ENCODE data around the gene FASLG.
"Not testable (repeated sequence)": the region's sequence is repeated elsewhere in the genome, so short reads cannot be mapped to it uniquely, and the experiment has no call there.

Gene FASLG

GRCh38 chr1:172658871-172659453 lies at the start of gene FASLG:
Gene FASLG, plus strand, starts transcription at chr1:172659103. Its CDS starts 99 bp downstream, at chr1:172659202.
- DNase-seq, result peak; percentile 53

DNA sequence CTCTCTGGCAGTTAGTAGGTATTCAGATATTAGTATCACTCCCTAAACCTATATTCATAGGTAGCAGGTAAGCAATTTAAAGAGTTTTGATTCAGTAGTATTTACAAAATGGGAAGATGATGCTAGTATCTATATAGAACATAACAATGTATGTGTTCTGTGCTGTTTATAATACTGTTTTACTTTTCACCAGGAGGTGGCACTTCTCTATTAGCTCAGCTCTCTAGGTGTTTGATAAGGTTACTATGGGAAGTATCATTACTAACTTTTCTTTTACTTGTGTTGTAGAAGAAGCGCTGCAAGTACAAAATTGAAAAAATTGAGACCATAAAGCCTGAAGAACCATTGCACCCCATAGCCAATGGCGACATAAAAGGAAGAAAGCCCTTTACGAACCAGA lies 49.4 kb upstream of the FASLG start:
- DNase-seq, result peak; percentile 54

DNA sequence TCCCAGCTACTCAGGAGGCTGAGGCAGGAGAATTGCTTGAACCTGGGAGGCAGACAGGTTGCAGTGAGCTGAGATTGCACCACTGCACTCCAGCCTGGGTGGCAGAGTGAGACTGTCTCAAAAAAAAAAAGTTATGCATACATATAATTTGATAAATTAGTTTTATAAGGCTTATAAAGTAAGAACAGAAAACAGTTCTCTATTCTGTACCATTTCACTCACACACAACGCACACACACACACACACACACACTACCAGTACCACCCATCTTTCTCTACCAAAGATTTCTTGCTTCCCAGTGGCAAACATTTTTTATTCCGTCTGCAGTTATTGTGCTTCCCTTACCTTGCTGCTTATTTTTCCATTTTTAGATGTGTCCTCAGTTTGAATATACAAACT lies 46.4 kb upstream of the FASLG start:
- no peak for DNase-seq

DNA sequence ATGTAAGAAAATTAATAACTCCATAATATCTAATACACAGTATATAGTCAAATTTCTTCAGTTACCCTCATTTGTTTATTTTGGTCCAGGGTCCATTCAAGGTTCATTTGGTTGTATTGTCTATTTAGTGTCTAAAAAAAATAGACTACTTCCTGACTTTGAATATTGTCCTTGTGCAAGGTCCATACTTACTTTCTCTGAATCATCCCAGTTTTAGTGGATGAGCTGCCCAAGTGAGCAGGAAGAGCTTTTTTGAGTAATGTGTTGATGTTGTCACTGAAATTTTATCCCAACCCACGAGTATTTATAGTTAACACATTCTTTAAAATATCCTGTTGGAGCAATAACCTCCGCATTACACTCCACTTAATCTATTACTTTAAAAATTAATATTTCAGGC lies 45.6 kb upstream of the FASLG start:
- DNase-seq, result no peak

DNA sequence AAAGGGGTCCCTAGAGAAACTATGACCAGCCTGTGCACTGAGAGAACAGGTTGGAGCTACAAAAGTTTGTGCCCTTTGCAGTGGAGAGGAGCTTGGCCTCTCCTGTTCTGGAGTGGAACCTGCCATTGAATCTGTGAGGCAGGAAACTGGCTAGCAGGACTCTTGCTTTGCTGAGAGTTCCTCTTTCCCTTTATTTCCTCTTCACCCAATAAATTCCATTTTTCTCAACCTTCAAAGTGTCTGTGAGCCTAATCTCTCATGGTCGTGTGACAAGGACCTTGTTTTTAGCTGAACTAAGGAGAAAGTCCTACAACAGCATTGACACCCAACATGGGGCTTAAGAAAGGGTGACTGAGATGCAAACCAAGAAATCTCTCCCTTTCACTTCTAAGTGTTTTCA lies 42.7 kb upstream of the FASLG start:
- no peak for DNase-seq

GRCh38 chr1:172616636-172617035 lies 42.3 kb upstream of the FASLG start:
- DNase-seq, result no peak

DNA sequence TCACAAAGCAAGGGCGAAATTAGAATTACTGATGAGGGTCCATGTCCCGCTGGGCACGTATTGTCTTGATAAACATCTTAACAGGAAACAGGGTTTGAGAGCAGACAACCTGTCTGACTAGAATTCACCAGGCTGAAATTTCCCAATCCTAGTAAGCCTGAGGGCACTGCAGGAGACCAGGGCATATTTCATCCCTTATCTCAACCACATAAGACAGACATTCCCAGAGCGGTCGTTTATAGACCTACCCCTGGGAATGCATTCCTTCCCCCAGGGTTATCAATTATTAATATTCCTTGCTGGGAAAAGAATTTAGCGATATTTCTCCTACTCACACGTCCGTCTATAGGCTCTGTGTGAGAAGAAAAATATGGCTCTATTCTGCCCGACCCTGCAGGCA lies 38.3 kb upstream of the FASLG start:
- DNase-seq, result not testable (repeated sequence)

GRCh38 chr1:172622541-172622940 lies 36.4 kb upstream of the FASLG start:
- DNase-seq, result no peak

DNA sequence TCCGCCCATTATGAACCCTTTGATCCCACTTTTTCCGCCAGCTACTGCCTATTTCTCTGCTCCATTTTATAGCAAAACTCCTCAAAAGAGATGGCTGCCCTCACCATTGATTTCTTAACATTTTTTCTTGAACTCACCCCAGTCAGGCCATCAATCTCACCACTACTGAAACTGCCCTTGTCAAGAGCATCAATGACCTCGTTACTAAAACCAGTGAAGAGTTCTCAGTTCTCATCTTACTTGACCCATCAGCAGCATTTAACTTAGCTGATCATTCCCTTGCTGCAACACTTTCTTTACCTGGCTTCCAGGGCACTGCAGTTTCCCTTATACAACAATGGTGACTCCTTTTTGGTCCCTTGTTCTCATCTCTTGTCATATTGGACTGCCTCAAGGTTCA lies 35.2 kb upstream of the FASLG start:
- no peak for DNase-seq

GRCh38 chr1:172626845-172627244 lies 32.1 kb upstream of the FASLG start:
- no peak for DNase-seq

DNA sequence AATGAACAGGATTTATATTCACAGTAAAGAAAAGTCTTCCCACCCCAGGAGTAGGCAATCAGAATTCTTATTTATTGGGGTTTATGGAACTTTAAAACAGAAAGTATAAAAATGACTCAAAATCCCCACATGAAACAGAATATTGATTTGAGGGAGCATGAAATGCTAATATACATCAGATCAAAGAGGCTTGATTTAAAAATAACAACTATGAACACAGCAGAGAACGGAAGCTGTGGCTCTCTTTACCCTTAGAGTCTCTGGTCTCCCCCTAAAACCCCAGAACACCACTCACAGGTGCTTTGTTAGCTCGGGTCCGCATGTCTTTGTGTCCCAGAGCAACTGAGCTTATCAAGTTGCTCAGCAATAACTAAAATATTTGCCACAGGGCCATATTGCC lies 31.2 kb upstream of the FASLG start:
- peak; percentile 37 for DNase-seq

DNA sequence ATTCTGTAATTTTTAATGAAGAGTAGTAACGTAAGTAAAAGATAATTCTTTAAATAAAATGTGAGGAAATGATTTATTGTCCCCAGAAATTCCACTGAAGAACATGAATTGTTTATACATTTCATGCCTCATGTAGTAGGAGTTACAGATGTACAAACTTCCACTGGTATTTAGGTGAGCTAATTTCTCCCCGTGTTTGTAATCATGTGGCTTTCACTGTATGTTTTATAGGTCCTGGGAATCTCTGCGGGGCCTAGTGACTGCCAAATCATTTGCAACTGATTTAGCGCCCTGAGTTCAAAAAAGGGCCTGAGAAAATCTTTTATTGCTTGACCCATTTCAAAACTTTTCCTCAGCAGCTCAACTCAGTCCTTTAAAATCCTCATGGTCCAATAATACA lies 30.5 kb upstream of the FASLG start:
- no peak for DNase-seq

DNA sequence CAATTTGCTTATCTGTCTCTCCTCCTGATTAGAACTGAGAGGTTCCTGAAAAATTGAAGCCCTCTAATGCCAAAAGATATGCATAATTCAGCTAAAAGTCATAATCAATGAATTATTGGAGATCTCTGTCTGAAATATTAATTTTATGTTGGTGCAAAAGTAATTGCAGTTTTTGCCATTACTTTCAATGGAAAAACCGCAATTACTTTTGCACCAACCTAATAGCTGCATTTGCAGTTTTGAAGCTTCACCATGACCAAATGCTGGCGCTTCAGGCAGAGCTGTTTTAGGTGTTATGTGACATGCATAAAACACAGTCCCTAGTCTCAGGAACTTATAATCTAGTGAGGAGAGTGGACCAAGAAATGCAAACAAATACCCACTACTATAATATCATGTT lies 29.7 kb upstream of the FASLG start:
- DNase-seq, result no peak

DNA sequence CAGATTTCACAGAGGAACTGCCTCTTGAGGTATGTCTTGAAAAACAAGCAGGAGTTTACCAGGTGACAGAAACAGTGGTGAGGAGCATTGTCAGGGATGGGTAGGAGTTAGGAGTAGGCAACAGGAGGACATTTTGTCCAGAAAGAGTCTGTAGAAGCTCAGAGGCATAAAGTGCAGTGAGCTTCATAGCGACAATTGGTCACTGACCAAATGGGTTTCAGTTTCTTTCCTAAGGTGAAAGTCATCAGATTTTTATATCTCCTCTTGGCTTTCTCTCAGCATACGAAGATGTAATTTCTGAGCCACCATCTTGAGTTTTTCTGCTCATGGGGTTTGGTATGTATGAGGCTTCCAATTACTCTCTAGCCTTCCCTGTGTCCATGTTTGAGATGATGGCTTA lies 29.3 kb upstream of the FASLG start:
- no peak for DNase-seq

- no peak for DNase-seq
Measured at GRCh38 chr1:172630056-172630818, 28.7 kb upstream of the FASLG start.

- DNase-seq, result no peak
Measured at GRCh38 chr1:172630868-172631267, 28.0 kb upstream of the FASLG start.

DNA sequence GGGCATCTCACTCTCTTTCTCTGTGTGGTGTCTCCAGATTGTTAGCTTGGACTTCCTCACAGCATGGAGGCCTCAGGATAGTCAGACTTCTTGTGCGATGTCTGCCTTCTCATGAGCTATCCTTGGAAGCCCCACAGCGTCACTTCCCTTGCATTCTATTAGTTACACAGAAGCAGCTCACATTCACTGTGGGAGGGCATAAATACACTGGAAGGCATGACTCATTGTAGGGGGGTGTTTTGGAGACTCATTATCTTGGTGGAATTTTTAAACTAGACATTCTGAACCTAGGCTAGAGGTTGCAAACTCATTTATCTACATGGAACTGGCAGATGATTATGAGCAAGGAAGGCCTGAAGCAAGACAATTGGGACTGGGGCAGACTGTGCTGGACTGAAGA lies 21.4 kb upstream of the FASLG start:
- DNase-seq, result no peak

GRCh38 chr1:172638249-172638648 lies 20.7 kb upstream of the FASLG start:
- DNase-seq, result no peak

DNA sequence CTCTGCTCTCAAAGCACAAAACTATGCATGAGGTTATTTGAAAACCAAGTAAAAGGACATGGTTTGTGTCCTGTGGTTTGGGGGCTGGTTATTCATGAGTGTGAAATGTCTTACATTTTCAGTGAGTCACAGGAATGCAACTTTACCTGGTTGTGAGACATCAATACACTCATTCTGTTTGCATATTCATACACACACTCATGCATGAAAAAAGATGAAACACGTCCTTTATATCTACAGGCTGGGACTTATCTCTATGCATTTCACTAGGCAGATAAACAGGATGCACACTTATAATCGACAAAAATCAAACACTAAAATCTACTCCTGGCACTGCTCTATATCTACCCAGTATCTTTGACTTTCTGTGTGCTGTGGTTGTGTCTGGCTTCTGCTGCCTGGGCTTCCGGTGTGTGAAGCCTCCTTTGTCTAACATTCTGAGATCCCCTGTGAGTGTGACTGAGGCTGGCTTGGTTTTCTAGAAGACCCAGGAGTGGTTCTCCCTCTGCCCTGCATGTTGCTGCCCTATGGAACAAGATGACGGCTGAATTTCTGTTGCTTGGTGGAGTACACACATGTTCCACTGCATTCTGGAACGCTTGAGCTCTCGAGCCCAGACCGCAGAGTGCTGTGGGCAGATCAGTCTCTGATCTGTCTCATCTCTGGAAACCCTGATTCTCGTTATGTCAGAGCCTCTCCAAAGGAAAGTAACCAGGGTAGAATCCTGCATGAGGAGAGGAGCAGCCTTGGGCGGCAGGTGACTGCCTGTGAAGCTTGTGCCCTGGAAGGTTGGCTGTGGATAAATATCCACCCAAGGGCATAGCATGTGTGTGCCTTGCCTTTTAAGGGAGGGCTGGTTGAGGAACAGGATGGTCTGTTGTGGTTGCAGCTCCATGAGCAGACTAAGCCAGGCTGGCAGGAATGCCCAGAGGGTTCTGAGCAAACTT lies 19.7 kb upstream of the FASLG start:
- DNase-seq, result peak; percentile 63

DNA sequence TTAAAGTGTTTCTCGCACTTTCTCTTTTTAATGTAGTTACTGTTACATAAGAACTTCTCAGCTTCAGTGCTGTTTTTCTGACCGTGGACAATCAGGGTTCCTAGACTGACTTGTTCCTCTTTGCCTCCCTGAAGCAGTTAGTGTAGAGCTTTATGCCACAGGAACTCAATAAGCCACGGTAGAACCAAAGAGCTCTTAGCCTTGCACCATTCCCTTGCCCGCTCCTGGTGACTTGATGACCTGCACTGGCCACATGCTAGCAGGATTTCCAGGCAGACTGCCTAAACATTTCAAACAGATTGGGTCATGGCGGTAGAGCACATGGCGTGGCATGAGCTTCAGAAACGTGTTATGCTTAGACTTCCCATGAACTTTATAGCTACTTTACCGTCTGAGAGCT lies 18.8 kb upstream of the FASLG start:
- DNase-seq, result no peak

- no peak for DNase-seq
Measured at GRCh38 chr1:172641492-172641891, 17.4 kb upstream of the FASLG start.

- DNase-seq, result no peak
Measured at GRCh38 chr1:172642970-172643369, 15.9 kb upstream of the FASLG start.

DNA sequence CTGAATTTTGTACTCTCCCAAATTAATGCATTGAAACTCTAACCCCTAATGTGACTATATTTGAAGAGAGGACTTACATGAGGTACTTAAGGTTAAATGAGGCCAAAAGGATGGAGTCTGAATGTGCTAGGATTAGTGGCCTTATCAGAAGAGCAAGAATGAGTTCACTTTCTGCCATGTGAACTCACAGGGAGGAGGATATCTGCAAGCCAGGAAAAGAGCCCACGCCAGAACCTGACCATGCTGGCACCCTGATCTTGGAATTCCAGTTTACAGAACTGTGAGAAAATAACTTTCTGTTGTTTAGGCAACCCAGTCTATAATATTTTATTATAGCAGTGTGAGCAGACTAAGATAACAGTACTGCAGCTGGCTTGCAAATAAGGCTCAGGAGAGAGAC lies 12.2 kb upstream of the FASLG start:
- DNase-seq, result no peak

- peak; percentile 30 for DNase-seq
Measured at GRCh38 chr1:172647110-172647564, 11.8 kb upstream of the FASLG start.
